BJ (cell line): ENCODE data around the gene LMLN. TPM values are rescaled to one million over a fixed set of nuclear protein-coding genes. Genes with fewer than 3 reads are reported as not detected.
"Not testable (repeated sequence)": the region's sequence is repeated elsewhere in the genome, so short reads cannot be mapped to it uniquely, and the experiment has no call there.

Experiments used
- CTCF ChIA-PET: fragments of 350-600 bp; formaldehyde crosslinking; extraction: SDS; loops from one replicate; lab custom pipeline; 2021; ENCODE audit warnings: antibody characterized with exemption, inconsistent platforms; lab: Yijun Ruan, JAX
- POLR2A ChIA-PET: fragments of 300-600 bp; sonication (Branson Sonifier 250); formaldehyde crosslinking; extraction: SDS; loops from one replicate; lab custom pipeline; 2021; ENCODE audit warnings: antibody characterized with exemption; lab: Charles Lee
- DNase-seq: peaks from one replicate; pipeline ENCODE4 v3.0.0-alpha.2; 2011; ENCODE audit warnings: low read depth
- H3K27me3 ChIP-seq: 2 replicates; pipeline ENCODE4 v1.6.0; 2011; ENCODE audit warnings: low read length; ENCODE audit not compliant: control insufficient read depth, insufficient read depth
- H3K36me3 ChIP-seq: 2 replicates; pipeline ENCODE4 v1.5.1; 2011; ENCODE audit warnings: low read length; ENCODE audit not compliant: control insufficient read depth, insufficient read depth
- H3K4me3 ChIP-seq: 2 replicates; pipeline ENCODE4 v1.5.1; 2011; ENCODE audit warnings: low read depth, mild to moderate bottlenecking, control low read depth, low read length
- CTCF ChIP-seq: IDR thresholded peaks from 2 replicates; pipeline ENCODE4 v1.5.1; 2011; ENCODE audit warnings: low read depth, mild to moderate bottlenecking, control low read depth, inconsistent platforms, low read length, moderate library complexity; ENCODE audit not compliant: insufficient read depth
- polyA plus RNA-seq: library from polyadenylated mRNA; depleted of rRNA; stranded (reverse); fragments of >200 nt; gene quantifications from 2 replicates; pipeline ENCODE4 v1.2.3, GENCODE V29; 2011

LMLN gene
- polyA plus RNA-seq, 1 experiment: 4.5 TPM

- no peak for DNase-seq
- no peaks in the 10 kb centered on the region for H3K36me3 ChIP-seq
- TF ChIP-seq CTCF: no peak
- no peak overlapping the region for H3K4me3 ChIP-seq
- ChIA-PET CTCF (interaction anchor here (1.5 kb wide), 1 partner anchor 14 kb away, joined by 3 read pairs; no protein-coding TSS in a partner anchor), POLR2A (no interaction called here)
- H3K27me3 ChIP-seq: no peaks in the 10 kb centered on the region
Observed at GRCh38 chr3:198032039-198032936, 72.3 kb downstream of the LMLN start.

GRCh38 chr3:198043119-198043518 lies 83.1 kb downstream of the LMLN start:
- POLR2A ChIA-PET: no interaction called here
- H3K36me3 ChIP-seq: no peaks in the 10 kb centered on the region
- H3K27me3 ChIP-seq: no peaks in the 10 kb centered on the region
- DNase-seq: no peak
- H3K4me3 ChIP-seq: no peak overlapping the region
- TF ChIP-seq CTCF: no peak
- CTCF ChIA-PET: interaction anchor here (4.3 kb wide), 1 partner anchor 8 kb away, joined by 16 read pairs; no protein-coding TSS in a partner anchor

GRCh38 chr3:198046120-198046857 lies 86.3 kb downstream of the LMLN start:
- DNase-seq: no peak
- TF ChIP-seq CTCF: no peak
- ChIA-PET POLR2A (no interaction called here), CTCF (no interaction called here)
- Histone ChIP-seq H3K36me3 (no peaks in the 10 kb centered on the region), H3K4me3 (no peak overlapping the region), H3K27me3 (no peaks in the 10 kb centered on the region)

- ChIA-PET POLR2A (no interaction called here), CTCF (no interaction called here)
- no peak overlapping the region for H3K4me3 ChIP-seq
- no peaks in the 10 kb centered on the region for H3K27me3 ChIP-seq
- H3K36me3 ChIP-seq: no peaks in the 10 kb centered on the region
- TF ChIP-seq CTCF: no peak
- DNase-seq: no peak
Observed at GRCh38 chr3:198048445-198048844, 88.4 kb downstream of the LMLN start.

- Histone ChIP-seq H3K4me3 (no peak overlapping the region), H3K27me3 (no peaks in the 10 kb centered on the region), H3K36me3 (no peaks in the 10 kb centered on the region)
- CTCF ChIA-PET: interaction anchor here (1.6 to 3.4 kb wide), 2 partner anchors 11 to 28 kb away, joined by 4 to 16 read pairs; no protein-coding TSS in a partner anchor
- no peak for TF ChIP-seq CTCF
- no peak for DNase-seq
- POLR2A ChIA-PET: no interaction called here
Observed at GRCh38 chr3:198051836-198052235, 91.8 kb downstream of the LMLN start.

GRCh38 chr3:198053462-198053861 lies 93.4 kb downstream of the LMLN start:
- DNase-seq, H3K4me3 ChIP-seq, CTCF ChIA-PET, POLR2A ChIA-PET, H3K36me3 ChIP-seq, H3K27me3 ChIP-seq: not testable (repeated sequence)
